Head of caudate nucleus (tissue), 42 donors: ENCODE measurements around the gene SLC16A10.

ENCODE experiments used
- DNase-seq, 42 donors: peaks; one replicate each; pipeline versions ENCODE4 v3.0.0 to v3.0.0-alpha.2; 2020 to 2021; ENCODE audit warnings: mixed read lengths in 7 of 42
- intact Hi-C: fragments of 100-400 bp; cut with DNase I; formaldehyde crosslinking; loops from one replicate; pipeline ENCODE4 v1.15.0; 2022

Gene SLC16A10

DNA sequence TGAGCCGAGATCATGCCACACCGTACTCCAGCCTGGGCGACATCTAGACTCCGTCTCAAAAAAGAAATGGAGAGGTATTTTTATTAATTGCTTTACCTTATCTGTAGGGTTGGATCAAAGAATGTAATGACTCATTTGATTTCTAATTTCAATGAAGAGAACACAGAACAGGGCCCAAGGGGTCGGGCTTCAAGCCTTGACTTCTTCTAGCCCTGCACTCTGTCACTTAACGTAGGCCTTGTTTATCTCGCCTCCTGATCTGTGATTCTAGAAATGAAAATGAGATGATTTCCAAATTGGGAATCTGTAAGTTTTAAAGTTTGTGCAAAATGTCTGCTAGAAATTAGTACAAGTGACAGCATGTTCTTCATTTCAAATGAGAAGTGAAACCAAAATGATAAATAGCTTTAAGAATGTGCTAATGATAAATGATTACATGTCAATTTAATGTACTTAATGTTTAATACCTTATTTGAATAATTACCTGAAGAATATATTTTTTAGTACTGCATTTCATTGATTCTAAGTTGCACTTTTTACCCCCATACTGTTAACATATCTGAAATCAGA is 180.5 kb downstream of the SLC16A10 start:
- intact Hi-C loops, result no loop called here
- DNase-seq, result no peak

DNA sequence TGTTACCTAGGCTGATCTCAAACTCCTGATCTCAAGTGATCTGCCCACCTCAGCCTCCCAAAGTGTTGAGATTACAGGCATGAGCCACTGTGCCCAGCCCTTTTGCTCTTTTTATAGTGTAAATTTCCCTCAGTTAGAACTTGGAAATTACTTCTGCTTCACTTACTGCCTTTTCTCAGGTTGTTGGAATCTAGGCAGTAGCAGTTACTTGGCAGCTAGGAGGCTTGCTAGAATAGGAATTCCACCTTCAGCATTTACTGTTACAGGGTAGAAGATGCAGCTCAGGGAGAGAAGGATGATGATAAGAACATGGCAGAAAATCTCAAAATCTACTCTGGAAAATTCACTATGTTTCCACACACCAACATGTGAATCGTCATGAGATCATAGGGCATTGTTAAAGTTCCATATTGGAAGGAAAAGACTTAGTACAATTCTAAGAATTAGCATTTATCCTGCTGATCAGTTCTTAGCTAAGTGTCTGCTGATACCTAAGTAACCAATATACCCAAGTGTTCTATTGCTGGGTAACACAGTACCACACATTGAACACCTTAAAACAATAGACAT is 182.2 kb downstream of the SLC16A10 start:
- intact Hi-C loops, result no loop called here
- no peak for DNase-seq

DNA sequence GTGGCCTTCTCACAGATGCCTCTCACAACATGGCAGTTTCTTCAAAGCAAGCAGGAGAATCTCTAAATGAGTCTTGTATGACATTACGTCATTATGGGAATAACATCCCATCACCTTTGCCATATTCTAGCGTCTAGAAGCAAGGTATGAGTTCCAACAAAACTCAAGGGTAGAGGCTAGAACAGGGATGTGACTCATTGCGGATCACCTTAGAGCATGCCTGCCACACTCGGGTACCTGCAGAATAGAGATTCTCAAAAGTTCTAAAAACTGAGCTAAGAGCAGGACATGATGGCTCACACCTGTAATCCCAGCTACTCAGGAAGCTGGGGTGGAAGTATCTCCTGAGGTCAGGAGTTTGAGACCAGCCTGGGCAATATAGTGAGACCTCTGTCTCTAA is 182.8 kb downstream of the SLC16A10 start:
- intact Hi-C loops, result no loop called here
- DNase-seq, result no peak

DNA sequence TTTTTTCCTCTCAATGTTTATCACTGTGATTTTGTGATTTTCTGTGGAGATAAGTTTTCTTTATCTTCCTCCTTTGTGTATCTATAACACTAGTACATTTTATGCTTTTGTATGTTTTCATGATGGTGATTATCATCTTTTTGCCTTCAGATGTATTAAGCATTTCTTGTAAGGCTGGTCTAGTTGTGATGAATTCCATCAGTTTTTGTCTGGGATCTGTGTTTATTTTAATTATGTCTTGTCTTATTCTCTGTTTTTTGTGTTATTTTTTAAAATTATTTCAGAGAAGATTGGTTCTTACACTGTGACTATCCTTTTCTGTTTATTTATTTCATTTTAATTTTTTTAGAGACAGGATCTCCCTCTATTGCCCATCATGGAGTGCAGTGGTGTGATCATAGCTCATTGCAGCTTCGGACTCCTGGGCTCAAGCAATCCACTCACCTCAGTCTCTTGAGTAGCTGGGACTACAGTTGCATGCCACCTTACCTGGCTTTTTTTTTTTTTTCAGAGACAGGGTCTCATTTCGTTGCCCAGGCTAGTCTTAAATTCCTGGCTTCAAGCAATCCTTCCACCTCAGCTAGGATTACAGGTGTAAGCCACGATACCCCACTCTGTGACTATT is 187.4 kb downstream of the SLC16A10 start:
- no peak for DNase-seq
- intact Hi-C loops, result no loop called here

DNA sequence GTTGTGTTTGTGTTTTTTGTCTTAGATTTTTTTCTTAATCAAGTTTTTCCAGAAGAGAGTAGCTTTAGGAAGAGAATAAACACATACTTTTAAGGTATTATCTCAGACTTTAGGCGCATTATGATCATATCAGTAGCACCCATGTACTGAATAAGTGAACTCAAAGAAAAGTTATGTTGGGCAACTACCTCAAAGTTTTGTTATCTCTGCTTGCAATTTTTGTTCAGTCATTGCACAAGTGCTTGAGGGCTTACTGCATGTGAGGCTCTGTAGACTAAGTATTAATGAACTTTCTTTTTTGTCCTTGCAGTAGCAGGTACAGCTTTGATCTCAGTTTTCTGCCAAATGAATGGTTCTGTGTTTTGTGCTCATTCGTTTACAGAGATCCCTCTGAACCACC is 189.0 kb downstream of the SLC16A10 start:
- no peak for DNase-seq
- intact Hi-C loops, result no loop called here

DNA sequence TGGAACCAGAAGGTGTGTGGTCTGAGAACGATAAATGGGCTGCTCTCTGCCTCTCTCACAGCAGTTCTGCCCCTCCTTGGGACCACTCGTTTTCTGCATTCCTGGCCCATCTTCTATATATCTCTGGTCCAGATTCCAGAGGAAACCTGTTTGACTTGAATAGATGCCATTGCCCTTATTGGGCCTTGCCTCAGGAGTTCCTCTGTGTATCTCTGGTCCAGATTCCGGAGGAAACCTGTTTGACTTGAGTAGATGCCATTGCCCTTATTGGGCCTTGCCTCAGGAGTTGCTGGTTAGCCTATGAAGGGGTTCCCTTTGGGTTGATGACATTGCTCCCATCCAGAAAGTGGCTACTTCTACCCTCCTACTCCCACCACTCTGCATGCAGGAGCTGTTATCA is 189.4 kb downstream of the SLC16A10 start:
- DNase-seq, result no peak
- intact Hi-C loops, result no loop called here

DNA sequence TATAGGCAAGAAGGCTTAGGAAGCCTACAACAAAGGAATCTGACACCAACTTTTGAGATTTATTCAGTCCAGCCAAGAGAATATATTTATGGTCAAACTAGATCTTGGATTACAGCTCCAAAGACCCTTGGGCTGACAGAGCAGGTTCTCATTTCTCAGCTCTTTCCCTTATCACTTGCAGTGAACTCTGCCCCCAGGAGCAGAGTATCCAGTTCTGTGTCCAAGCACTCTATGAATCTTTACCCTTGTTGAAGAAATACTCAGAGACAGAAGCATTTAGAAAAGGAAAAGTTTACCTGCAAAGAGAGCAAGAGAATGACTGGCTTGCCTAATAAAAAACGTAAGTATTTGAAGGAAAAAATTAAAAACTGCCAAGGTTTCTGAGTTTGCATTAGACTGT is 190.5 kb downstream of the SLC16A10 start:
- no peak for DNase-seq
- intact Hi-C loops, result no loop called here

DNA sequence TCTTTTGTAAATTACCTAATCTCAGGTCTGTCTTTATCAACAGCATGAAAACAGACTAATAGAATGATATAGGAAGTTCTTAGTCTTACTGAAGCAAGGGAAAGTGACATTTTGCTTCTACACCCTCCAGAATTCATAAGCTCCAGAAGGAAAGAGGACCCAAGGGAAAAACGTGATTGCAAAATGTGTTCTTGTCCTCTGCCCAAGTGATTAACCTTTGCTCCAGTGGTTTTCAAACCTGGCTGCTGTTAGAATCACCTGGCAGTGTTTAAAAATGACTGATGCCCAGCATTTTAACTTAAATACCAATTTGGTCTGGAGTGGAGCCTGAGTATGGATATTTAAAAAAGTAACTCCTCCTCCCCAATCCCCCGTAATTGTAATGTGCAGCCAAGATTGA is 191.4 kb downstream of the SLC16A10 start:
- DNase-seq, result no peak
- intact Hi-C loops, result no loop called here

DNA sequence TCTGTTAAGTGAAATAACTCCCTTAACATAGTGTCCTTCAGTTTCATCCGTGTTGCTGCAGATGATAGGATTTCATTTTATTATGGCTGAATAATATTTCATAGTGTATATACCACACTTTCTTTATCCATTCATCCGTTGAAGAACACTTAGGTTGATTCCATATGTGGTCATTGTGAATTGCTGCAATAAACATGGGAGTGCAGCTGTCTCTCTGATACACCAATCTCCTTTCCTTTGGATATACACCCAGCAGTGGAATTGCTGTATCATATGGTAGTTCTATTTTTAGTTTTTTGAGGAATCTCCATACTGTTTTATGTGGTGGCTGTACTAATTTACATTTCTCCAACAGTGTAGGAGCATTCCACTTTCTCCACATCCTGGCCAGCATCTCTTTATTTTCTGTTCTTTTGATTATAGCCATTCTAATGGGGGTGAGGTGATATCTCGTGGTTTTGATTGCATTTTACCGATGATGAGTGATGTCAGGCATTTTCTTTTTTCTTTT is 193.2 kb downstream of the SLC16A10 start:
- intact Hi-C loops, result no loop called here
- no peak for DNase-seq
